OCI-LY1 (cell line): Measurements from ENCODE around the gene TLE7.

ENCODE experiments used
- EZH2 ChIP-seq: fragments of 200-600 bp; sonication (generic), shearing (Covaris generic); IDR thresholded peaks from 2 replicates; pipeline ENCODE4 v1.8.0; 2017; ENCODE audit warnings: borderline replicate concordance, mixed run types, mild to moderate bottlenecking, antibody characterized with exemption, low read length, moderate library complexity, mixed read lengths
- TF ChIP-seq, protein P1 (sequence below): fragments of 200-600 bp; sonication (generic), shearing (Covaris generic); IDR thresholded peaks from 2 replicates; pipeline ENCODE4 v1.5.1; 2017; ENCODE audit warnings: mild to moderate bottlenecking, antibody characterized with exemption, low read length, moderate library complexity, mixed read lengths

DNA sequence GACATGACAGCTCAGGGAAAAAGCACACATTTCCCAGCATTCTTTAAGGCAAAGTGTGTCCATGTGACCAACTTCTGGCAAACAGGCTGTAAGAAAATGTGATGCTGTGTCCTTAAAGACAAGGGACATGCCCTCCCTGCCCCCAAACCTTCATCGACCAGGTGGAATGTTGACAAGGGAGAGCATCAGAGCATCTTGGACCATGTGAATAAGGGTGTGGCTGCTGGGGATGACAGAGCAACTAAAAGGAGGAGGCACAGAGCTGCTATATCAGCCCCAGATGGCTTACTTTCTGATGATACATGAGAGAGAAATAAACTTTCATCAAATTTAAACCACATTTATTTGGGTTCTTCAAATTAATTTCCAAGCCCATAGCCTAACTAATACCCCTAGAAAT lies 22.4 kb upstream of the TLE7 start:
- TF ChIP-seq, protein P1, sequence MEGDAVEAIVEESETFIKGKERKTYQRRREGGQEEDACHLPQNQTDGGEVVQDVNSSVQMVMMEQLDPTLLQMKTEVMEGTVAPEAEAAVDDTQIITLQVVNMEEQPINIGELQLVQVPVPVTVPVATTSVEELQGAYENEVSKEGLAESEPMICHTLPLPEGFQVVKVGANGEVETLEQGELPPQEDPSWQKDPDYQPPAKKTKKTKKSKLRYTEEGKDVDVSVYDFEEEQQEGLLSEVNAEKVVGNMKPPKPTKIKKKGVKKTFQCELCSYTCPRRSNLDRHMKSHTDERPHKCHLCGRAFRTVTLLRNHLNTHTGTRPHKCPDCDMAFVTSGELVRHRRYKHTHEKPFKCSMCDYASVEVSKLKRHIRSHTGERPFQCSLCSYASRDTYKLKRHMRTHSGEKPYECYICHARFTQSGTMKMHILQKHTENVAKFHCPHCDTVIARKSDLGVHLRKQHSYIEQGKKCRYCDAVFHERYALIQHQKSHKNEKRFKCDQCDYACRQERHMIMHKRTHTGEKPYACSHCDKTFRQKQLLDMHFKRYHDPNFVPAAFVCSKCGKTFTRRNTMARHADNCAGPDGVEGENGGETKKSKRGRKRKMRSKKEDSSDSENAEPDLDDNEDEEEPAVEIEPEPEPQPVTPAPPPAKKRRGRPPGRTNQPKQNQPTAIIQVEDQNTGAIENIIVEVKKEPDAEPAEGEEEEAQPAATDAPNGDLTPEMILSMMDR = no peak
- TF ChIP-seq EZH2 = no peak
